HCT116 (cell line): ENCODE data around the gene ACOX3. TPM values are rescaled to one million over a fixed set of nuclear protein-coding genes. Genes with fewer than 3 reads are reported as not detected.

Experiments
- ATAC-seq: fragments of 200-7000 bp; cut with Tn5 transposase; 2 replicates; pipeline ENCODE4 v1.9.1; 2020; ENCODE audit warnings: mild to moderate bottlenecking, moderate library complexity
- BruUV-seq: library from RNA; stranded (reverse); fragments of 400-500 nt; replicated peaks from 2 replicates; lab custom pipeline; 2021; lab: Mats Ljungman, UMichigan
- CTCF ChIA-PET: fragments of 300-600 bp; sonication (Branson Sonifier 250); formaldehyde crosslinking; loops from one replicate; lab custom pipeline; 2021; ENCODE audit warnings: antibody characterized with exemption; lab: Charles Lee
- POLR2A ChIA-PET: fragments of 300-600, 350-600 bp; sonication (Branson Sonifier 250); formaldehyde crosslinking; loops from one replicate; lab custom pipeline; 2021; ENCODE audit warnings: antibody characterized with exemption; lab: Charles Lee
- RAD21 ChIA-PET, 2 experiments: fragments of 300-600 bp; sonication (Branson Sonifier 250); formaldehyde crosslinking; loops; one replicate each; lab custom pipeline; 2023; ENCODE audit warnings: low total read pairs in 2 of 2; ENCODE audit not compliant: uncharacterized antibody in 2 of 2, unreplicated experiment in 2 of 2, low non-redundant PET in 1 of 2; lab: Charles Lee
- DNase-seq: peaks from one replicate; pipeline ENCODE4 v3.0.0-alpha.2; 2010; ENCODE audit warnings: low read depth, low spot score
- H2AFZ ChIP-seq: fragments of 200-600 bp; shearing (Covaris generic), sonication (generic); 2 replicates; pipeline ENCODE4 v1.6.1; 2017; ENCODE audit warnings: low read depth, mixed run types, mixed read lengths, antibody characterized with exemption, low read length; ENCODE audit not compliant: poor library complexity, severe bottlenecking
- H3K27ac ChIP-seq: 2 replicates; pipeline ENCODE4 v1.5.1; 2012; ENCODE audit warnings: low read depth, low read length
- H3K27me3 ChIP-seq: fragments of 200-600 bp; sonication (generic); 2 replicates; pipeline ENCODE4 v1.6.1; 2016; ENCODE audit warnings: mixed run types, low read length, mixed read lengths; ENCODE audit not compliant: insufficient read depth
- H3K36me3 ChIP-seq, 2 experiments: fragments of 200-500 bp in 1 of 2; fragments of 200-600 bp in 1 of 2; sonication (Bioruptor generic) in 1 of 2; sonication (generic) in 1 of 2; 2 replicates each; pipeline versions ENCODE4 v1.5.1 to v1.6.1; 2014 to 2016; ENCODE audit warnings: low read length in 2 of 2, inconsistent platforms in 1 of 2, mixed read lengths in 1 of 2, mixed run types in 1 of 2; ENCODE audit not compliant: insufficient read depth in 2 of 2, control insufficient read depth in 1 of 2
- H3K4me1 ChIP-seq, 2 experiments: fragments of 200-600 bp in 1 of 2; sonication (generic) in 1 of 2; 2 replicates each; pipeline versions ENCODE4 v1.5.1 to v1.6.1; 2012 to 2017; ENCODE audit warnings: low read length in 2 of 2, inconsistent platforms in 1 of 2, mild to moderate bottlenecking in 1 of 2, mixed read lengths in 1 of 2, mixed run types in 1 of 2, moderate library complexity in 1 of 2; ENCODE audit not compliant: insufficient read depth in 2 of 2, control insufficient read depth in 1 of 2
- H3K4me2 ChIP-seq: fragments of 200-600 bp; sonication (generic); 2 replicates; pipeline ENCODE4 v1.6.1; 2017; ENCODE audit warnings: mixed run types, low read length, mixed read lengths
- H3K4me3 ChIP-seq, 2 experiments: fragments of 200-600 bp in 1 of 2; sonication (generic) in 1 of 2; replicated peaks in 1 of 2; 2 replicates each; pipeline ENCODE4 v1.5.1; 2011 to 2016; ENCODE audit warnings: low read length in 2 of 2, control low read depth in 1 of 2, low read depth in 1 of 2, mild to moderate bottlenecking in 1 of 2, mixed read lengths in 1 of 2, mixed run types in 1 of 2
- H3K79me2 ChIP-seq: fragments of 200-600 bp; sonication (generic); 2 replicates; pipeline ENCODE4 v1.6.1; 2017; ENCODE audit warnings: mild to moderate bottlenecking, mixed run types, low read length, moderate library complexity, mixed read lengths; ENCODE audit not compliant: insufficient read depth
- H3K9ac ChIP-seq: fragments of 200-600 bp; sonication (generic); 2 replicates; pipeline ENCODE4 v1.6.1; 2016; ENCODE audit warnings: low read length, mixed read lengths
- H3K9me2 ChIP-seq: fragments of 200-600 bp; sonication (generic), shearing (Covaris generic); 2 replicates; pipeline ENCODE4 v1.6.1; 2017; ENCODE audit warnings: mixed run types, mild to moderate bottlenecking, moderate library complexity; ENCODE audit not compliant: insufficient read depth
- H3K9me3 ChIP-seq, 2 experiments: fragments of 200-500 bp in 1 of 2; fragments of 200-600 bp in 1 of 2; sonication (Bioruptor generic) in 1 of 2; sonication (generic) in 1 of 2; 2 replicates each; pipeline ENCODE4 v1.6.1; 2014 to 2017; ENCODE audit warnings: low read length in 2 of 2, mixed read lengths in 2 of 2, inconsistent platforms in 1 of 2, low read depth in 1 of 2, mild to moderate bottlenecking in 1 of 2, mixed run types in 1 of 2, moderate library complexity in 1 of 2; ENCODE audit not compliant: control insufficient read depth in 1 of 2, insufficient read depth in 1 of 2
- H4K20me1 ChIP-seq: fragments of 200-600 bp; sonication (generic), shearing (Covaris generic); 2 replicates; pipeline ENCODE4 v1.6.1; 2017; ENCODE audit warnings: mixed run types, mild to moderate bottlenecking, moderate library complexity; ENCODE audit not compliant: insufficient read depth
- CBX3 ChIP-seq: IDR thresholded peaks from 2 replicates; pipeline ENCODE4 v1.6.1; 2012; ENCODE audit warnings: low read depth
- EZH2 ChIP-seq: fragments of 200-600 bp; sonication (generic); IDR thresholded peaks from 2 replicates; pipeline ENCODE4 v1.6.1; 2017; ENCODE audit warnings: antibody characterized with exemption, mixed run types
- EZH2phosphoT487 ChIP-seq: fragments of 200-600 bp; IDR thresholded peaks from 2 replicates; pipeline ENCODE4 v1.6.1; 2018; ENCODE audit warnings: antibody characterized with exemption, borderline replicate concordance
- FOSL1 ChIP-seq: IDR thresholded peaks from 2 replicates; pipeline ENCODE4 v1.6.1; 2012; ENCODE audit warnings: low read depth
- MAX ChIP-seq: IDR thresholded peaks from 2 replicates; pipeline ENCODE4 v1.6.1; 2012
- POLR2A ChIP-seq: IDR thresholded peaks from 2 replicates; pipeline ENCODE4 v1.7.0; 2011; ENCODE audit warnings: borderline replicate concordance; ENCODE audit not compliant: insufficient read depth, insufficient read length; ENCODE audit errors: extremely low read depth
- POLR2AphosphoS5 ChIP-seq: IDR thresholded peaks from 2 replicates; pipeline ENCODE4 v1.6.1; 2011; ENCODE audit warnings: mild to moderate bottlenecking, low read depth, low read length, moderate library complexity
- REST ChIP-seq: IDR thresholded peaks from 2 replicates; pipeline ENCODE4 v1.6.1; 2012; ENCODE audit warnings: low read depth
- SIN3A ChIP-seq: IDR thresholded peaks from 2 replicates; pipeline ENCODE4 v1.6.1; 2012; ENCODE audit warnings: low read depth
- TCF7L2 ChIP-seq: IDR thresholded peaks from 2 replicates; pipeline ENCODE4 v1.7.0; 2011; ENCODE audit warnings: borderline replicate concordance, inconsistent platforms; ENCODE audit not compliant: insufficient read depth, insufficient read length; ENCODE audit errors: extremely low read depth
- ZBTB33 ChIP-seq: IDR thresholded peaks from 2 replicates; pipeline ENCODE4 v1.6.1; 2011; ENCODE audit warnings: mild to moderate bottlenecking, low read length, moderate library complexity; ENCODE audit not compliant: insufficient replicate concordance; ENCODE audit errors: extremely low read depth
- intact Hi-C: fragments of 100-400 bp; cut with micrococcal nuclease; formaldehyde crosslinking; loops from 2 replicates; pipeline ENCODE4 v1.10.0; 2022
- total RNA-seq: library from RNA; stranded (reverse); gene quantifications from one replicate; pipeline ENCODE4 v1.2.1, GENCODE V29; 2021; ENCODE audit not compliant: unreplicated experiment

Gene ACOX3
- total RNA-seq, 1 experiment from 2014 or later: 16.9 TPM

- DNase-seq (no peak), ATAC-seq (no peak)
- ChIA-PET POLR2A (no interaction called here), CTCF (no interaction called here), RAD21 (no interaction called here)
- Histone ChIP-seq H3K4me1 (peaks cover 0 to 4% of the 10 kb centered on the region in 2 experiments; a peak in 1 of 4 replicates), H4K20me1 (no peaks in the 10 kb centered on the region), H3K9me2 (no peaks in the 10 kb centered on the region), H3K9me3 (peaks cover 0 to 8% of the 10 kb centered on the region in 2 experiments; a peak in 3 of 4 replicates), H3K9ac (no peak overlapping the region), H3K36me3 (no peaks in the 10 kb centered on the region), H3K27me3 (no peaks in the 10 kb centered on the region), H3K4me2 (no peak overlapping the region), H3K27ac (no peak overlapping the region), H3K79me2 (no peaks in the 10 kb centered on the region), H2AFZ (no peak overlapping the region), H3K4me3 (no peak overlapping the region)
- no peak for TF ChIP-seq EZH2phosphoT487
- no peak for TF ChIP-seq POLR2A
- no peak for TF ChIP-seq EZH2
- TF ChIP-seq FOSL1: peak; percentile 36
- intact Hi-C loops: no loop called here
- BruUV-seq: no TSS peak
These were observed 104.0 kb downstream of the ACOX3 start for GRCh38 chr4:8336412-8337075.

- Histone ChIP-seq H3K9ac (no peak overlapping the region), H3K4me3 (no peak overlapping the region), H2AFZ (no peak overlapping the region), H3K9me2 (no peaks in the 10 kb centered on the region), H3K9me3 (peaks cover 0 to 8% of the 10 kb centered on the region in 2 experiments; a peak in 3 of 4 replicates), H3K4me1 (peaks cover 0 to 4% of the 10 kb centered on the region in 2 experiments; a peak in 1 of 4 replicates), H3K27ac (no peak overlapping the region), H4K20me1 (no peaks in the 10 kb centered on the region), H3K27me3 (no peaks in the 10 kb centered on the region), H3K36me3 (no peaks in the 10 kb centered on the region), H3K4me2 (no peak overlapping the region), H3K79me2 (no peaks in the 10 kb centered on the region)
- intact Hi-C loops: no loop called here
- no TSS peak for BruUV-seq
- ChIA-PET CTCF (no interaction called here), POLR2A (no interaction called here), RAD21 (no interaction called here)
- ATAC-seq: no peak
- DNase-seq: no peak
- TF ChIP-seq EZH2phosphoT487 (no peak), EZH2 (no peak), REST (no peak), FOSL1 (no peak), CBX3 (no peak), POLR2AphosphoS5 (no peak), MAX (no peak), SIN3A (no peak), ZBTB33 (no peak), TCF7L2 (no peak)
These were observed 104.7 kb downstream of the ACOX3 start for GRCh38 chr4:8335848-8336247.
